ENCODE data around the gene EPB41L4B.

EPB41L4B gene

GRCh38 chr9:109232449-109233237, 88.2 kb downstream of the EPB41L4B start:
- H3K4me3 ChIP-seq (ENCODE audit: low read depth, low read length) = no peak overlapping the region
- no peak for DNase-seq (ENCODE audit: low read depth)
- TF ChIP-seq CTCF (IDR thresholded peaks at IDR 0.05; ENCODE audit: low read depth, low read length, missing control alignments) = no peak

GRCh38 chr9:109231593-109231992, 89.3 kb downstream of the EPB41L4B start:
- no peak for DNase-seq (ENCODE audit: low read depth)
- no peak overlapping the region for H3K4me3 ChIP-seq (ENCODE audit: low read depth, low read length)
- in situ Hi-C loops (cut with HindIII; ENCODE audit: low sequenced_read_pairs) = no loop called here
- no peak for TF ChIP-seq CTCF (IDR thresholded peaks at IDR 0.05; ENCODE audit: low read depth, low read length, missing control alignments)

More at GRCh38 chr9:109232449-109233237, 88.2 kb downstream of the EPB41L4B start:
- in situ Hi-C loops (cut with HindIII; ENCODE audit: low sequenced_read_pairs) = no loop called here

GRCh38 chr9:109230277-109230676, 90.6 kb downstream of the EPB41L4B start:
- in situ Hi-C loops (cut with HindIII; ENCODE audit: low sequenced_read_pairs) = no loop called here
- TF ChIP-seq CTCF (IDR thresholded peaks at IDR 0.05; ENCODE audit: low read depth, low read length, missing control alignments) = no peak
- DNase-seq (ENCODE audit: low read depth) = no peak
- H3K4me3 ChIP-seq (ENCODE audit: low read depth, low read length) = no peak overlapping the region

- no peak overlapping the region for H3K4me3 ChIP-seq (ENCODE audit: low read depth, low read length)
- no peak for TF ChIP-seq CTCF (IDR thresholded peaks at IDR 0.05; ENCODE audit: low read depth, low read length, missing control alignments)
- no peak for DNase-seq (ENCODE audit: low read depth)
- in situ Hi-C loops (cut with HindIII; ENCODE audit: low sequenced_read_pairs) = no loop called here
Measured at GRCh38 chr9:109229682-109230081, 91.2 kb downstream of the EPB41L4B start.

GRCh38 chr9:109228093-109228642, 92.7 kb downstream of the EPB41L4B start:
- no peak overlapping the region for H3K4me3 ChIP-seq (ENCODE audit: low read depth, low read length)
- in situ Hi-C loops (cut with HindIII; ENCODE audit: low sequenced_read_pairs) = no loop called here
- no peak for TF ChIP-seq CTCF (IDR thresholded peaks at IDR 0.05; ENCODE audit: low read depth, low read length, missing control alignments)
- no peak for DNase-seq (ENCODE audit: low read depth)

- DNase-seq (ENCODE audit: low read depth) = no peak
- H3K4me3 ChIP-seq (ENCODE audit: low read depth, low read length) = no peak overlapping the region
- in situ Hi-C loops (cut with HindIII; ENCODE audit: low sequenced_read_pairs) = no loop called here
- TF ChIP-seq CTCF (IDR thresholded peaks at IDR 0.05; ENCODE audit: low read depth, low read length, missing control alignments) = no peak
Measured at GRCh38 chr9:109225629-109226028, 95.2 kb downstream of the EPB41L4B start.

Measured in astrocyte of the cerebellum (primary cell).